DOHH2 (cell line): ENCODE data around the gene SLC6A19.

Experiments used
- H3F3A ChIP-seq: fragments of 200-600 bp; sonication (generic), shearing (Covaris generic); 2 replicates; pipeline ENCODE4 v1.6.0; 2016; ENCODE audit warnings: antibody characterized with exemption, mild to moderate bottlenecking; ENCODE audit not compliant: control insufficient read depth, insufficient read depth
- H3K27ac ChIP-seq: fragments of 200-600 bp; sonication (generic); 2 replicates; pipeline ENCODE4 v1.5.1; 2014; ENCODE audit warnings: low read depth, mild to moderate bottlenecking, low read length, moderate library complexity
- H3K27me3 ChIP-seq: fragments of 200-600 bp; sonication (generic); 2 replicates; pipeline ENCODE4 v1.6.1; 2014; ENCODE audit warnings: mild to moderate bottlenecking, low read length, mixed read lengths; ENCODE audit not compliant: control insufficient read depth
- H3K36me3 ChIP-seq: fragments of 200-600 bp; sonication (generic); 2 replicates; pipeline ENCODE4 v1.6.1; 2014; ENCODE audit warnings: mild to moderate bottlenecking, low read length, moderate library complexity, mixed read lengths; ENCODE audit not compliant: control insufficient read depth
- H3K4me1 ChIP-seq: fragments of 200-600 bp; sonication (generic); 2 replicates; pipeline ENCODE4 v1.6.1; 2014; ENCODE audit warnings: mild to moderate bottlenecking, low read length, mixed read lengths; ENCODE audit not compliant: control insufficient read depth
- H3K4me2 ChIP-seq: fragments of 200-600 bp; sonication (generic); 2 replicates; pipeline ENCODE4 v1.6.0; 2014; ENCODE audit warnings: mild to moderate bottlenecking, low read length, moderate library complexity
- H3K4me3 ChIP-seq: fragments of 200-600 bp; sonication (generic); 2 replicates; pipeline ENCODE4 v1.5.1; 2014; ENCODE audit warnings: mild to moderate bottlenecking, low read length, mixed read lengths
- H3K79me2 ChIP-seq: fragments of 200-600 bp; sonication (generic); 2 replicates; pipeline ENCODE4 v1.6.1; 2014; ENCODE audit warnings: mild to moderate bottlenecking, low read length, mixed read lengths; ENCODE audit not compliant: control insufficient read depth
- H3K9me2 ChIP-seq: fragments of 200-600 bp; sonication (generic); replicated peaks from 2 replicates; pipeline ENCODE4 v1.6.1; 2014; ENCODE audit warnings: mild to moderate bottlenecking, low read length, mixed read lengths; ENCODE audit not compliant: control insufficient read depth
- H3K9me3 ChIP-seq: fragments of 200-600 bp; sonication (generic); 2 replicates; pipeline ENCODE4 v1.6.1; 2014; ENCODE audit warnings: antibody characterized with exemption, low read length, mixed read lengths; ENCODE audit not compliant: control insufficient read depth, insufficient read depth
- H4K20me1 ChIP-seq: fragments of 200-600 bp; sonication (generic); 2 replicates; pipeline ENCODE4 v1.6.0; 2014; ENCODE audit warnings: low read depth, mild to moderate bottlenecking, antibody characterized with exemption, low read length, moderate library complexity; ENCODE audit not compliant: control insufficient read depth, insufficient read depth
- EZH2phosphoT487 ChIP-seq: fragments of 200-600 bp; sonication (generic); IDR thresholded peaks from 2 replicates; pipeline ENCODE4 v1.6.1; 2017; ENCODE audit warnings: borderline replicate concordance, mild to moderate bottlenecking, antibody characterized with exemption, low read length, moderate library complexity, mixed read lengths
- TF ChIP-seq, protein P1 (sequence below): fragments of 200-600 bp; sonication (generic); IDR thresholded peaks from one replicate; pipeline ENCODE4 v1.5.1; 2014; ENCODE audit warnings: antibody characterized with exemption, mild to moderate bottlenecking, low read depth, low read length; ENCODE audit not compliant: poor library complexity, severe bottlenecking

Gene SLC6A19

DNA sequence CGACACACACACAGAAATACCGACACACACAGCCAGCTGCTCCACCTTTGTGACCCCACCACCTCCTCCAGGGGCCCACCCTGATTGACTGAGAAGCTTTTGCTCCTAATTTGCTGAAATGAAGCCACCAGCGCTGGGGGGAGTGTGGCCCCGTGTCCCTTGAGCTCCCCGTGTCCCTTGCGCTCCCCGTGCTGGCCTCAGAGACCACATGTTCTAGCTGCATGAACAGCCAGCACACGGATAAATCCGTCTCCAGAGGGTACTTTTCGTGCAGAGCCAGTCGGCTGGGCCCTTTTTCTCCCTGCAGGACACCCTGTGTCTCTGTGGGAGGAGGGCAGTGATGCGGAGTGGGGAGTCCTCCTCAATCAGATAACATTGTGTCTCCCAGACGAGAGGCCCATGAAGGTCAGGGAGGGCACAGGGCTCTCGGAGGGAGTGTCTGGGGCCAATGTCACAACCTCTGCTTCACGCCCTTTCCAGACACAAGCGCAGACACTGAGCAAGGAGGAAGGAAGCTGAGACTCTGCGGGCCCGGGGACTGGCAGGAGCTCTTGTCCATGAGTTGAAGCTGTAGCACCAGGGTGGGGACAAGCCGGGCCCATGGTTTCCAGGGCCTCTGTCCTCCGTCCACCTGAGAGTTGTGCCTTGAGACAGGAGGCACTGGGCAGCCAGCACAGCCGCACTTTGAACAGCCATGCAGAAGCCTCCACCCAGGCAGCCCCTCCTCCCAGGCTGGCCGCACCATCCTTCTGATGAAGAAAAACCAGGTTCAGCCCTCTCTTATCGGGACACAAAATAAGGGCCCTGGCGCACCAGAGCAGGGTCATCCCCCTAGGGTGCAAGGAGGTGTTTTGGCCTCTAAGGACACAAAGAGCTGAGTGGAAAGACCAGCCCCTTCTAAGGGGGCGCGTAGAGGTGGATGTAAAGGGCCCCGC, 36.4 kb upstream of the SLC6A19 start:
- Histone ChIP-seq H4K20me1 (no peaks in the 10 kb centered on the region), H3K9me3 (no peaks in the 10 kb centered on the region), H3K27ac (no peak overlapping the region), H3K79me2 (no peaks in the 10 kb centered on the region), H3K4me1 (peaks cover 12% of the 10 kb centered on the region), H3K4me3 (no peak overlapping the region), H3K4me2 (no peak overlapping the region), H3K27me3 (no peaks in the 10 kb centered on the region), H3F3A (no peaks in the 10 kb centered on the region), H3K36me3 (no peaks in the 10 kb centered on the region), H3K9me2 (no peaks in the 10 kb centered on the region)
- TF ChIP-seq, protein P1, sequence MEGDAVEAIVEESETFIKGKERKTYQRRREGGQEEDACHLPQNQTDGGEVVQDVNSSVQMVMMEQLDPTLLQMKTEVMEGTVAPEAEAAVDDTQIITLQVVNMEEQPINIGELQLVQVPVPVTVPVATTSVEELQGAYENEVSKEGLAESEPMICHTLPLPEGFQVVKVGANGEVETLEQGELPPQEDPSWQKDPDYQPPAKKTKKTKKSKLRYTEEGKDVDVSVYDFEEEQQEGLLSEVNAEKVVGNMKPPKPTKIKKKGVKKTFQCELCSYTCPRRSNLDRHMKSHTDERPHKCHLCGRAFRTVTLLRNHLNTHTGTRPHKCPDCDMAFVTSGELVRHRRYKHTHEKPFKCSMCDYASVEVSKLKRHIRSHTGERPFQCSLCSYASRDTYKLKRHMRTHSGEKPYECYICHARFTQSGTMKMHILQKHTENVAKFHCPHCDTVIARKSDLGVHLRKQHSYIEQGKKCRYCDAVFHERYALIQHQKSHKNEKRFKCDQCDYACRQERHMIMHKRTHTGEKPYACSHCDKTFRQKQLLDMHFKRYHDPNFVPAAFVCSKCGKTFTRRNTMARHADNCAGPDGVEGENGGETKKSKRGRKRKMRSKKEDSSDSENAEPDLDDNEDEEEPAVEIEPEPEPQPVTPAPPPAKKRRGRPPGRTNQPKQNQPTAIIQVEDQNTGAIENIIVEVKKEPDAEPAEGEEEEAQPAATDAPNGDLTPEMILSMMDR, result no peak
- TF ChIP-seq EZH2phosphoT487, result no peak

DNA sequence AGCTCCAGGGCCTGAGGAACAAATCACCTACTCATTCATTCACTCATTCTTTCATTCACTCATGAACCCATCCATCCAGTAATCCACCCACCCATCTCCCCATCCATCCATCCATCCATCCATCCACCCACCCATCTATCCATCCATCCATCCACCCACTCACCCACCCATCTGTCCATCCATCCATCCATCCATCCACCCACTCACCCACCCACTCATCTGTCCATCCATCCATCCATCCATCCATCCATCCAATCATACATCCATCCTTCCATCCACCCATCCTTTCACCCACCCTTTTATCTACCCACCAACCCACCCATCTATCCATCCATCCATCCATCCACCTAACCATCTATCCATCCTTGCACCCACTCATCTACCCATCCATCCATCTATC, 35.5 kb upstream of the SLC6A19 start:
- peaks cover 12% of the 10 kb centered on the region for H3K4me1 ChIP-seq
- no peaks in the 10 kb centered on the region for H3K9me3 ChIP-seq
- H3K27me3 ChIP-seq, result no peaks in the 10 kb centered on the region
- no peaks in the 10 kb centered on the region for H3K9me2 ChIP-seq
- no peak overlapping the region for H3K27ac ChIP-seq
- H3K4me2 ChIP-seq, result no peak overlapping the region
- no peaks in the 10 kb centered on the region for H3F3A ChIP-seq
- no peaks in the 10 kb centered on the region for H3K79me2 ChIP-seq
- H3K4me3 ChIP-seq, result no peak overlapping the region
- H4K20me1 ChIP-seq, result no peaks in the 10 kb centered on the region
- H3K36me3 ChIP-seq, result no peaks in the 10 kb centered on the region
- TF ChIP-seq, protein P1, result no peak
- TF ChIP-seq EZH2phosphoT487, result no peak

DNA sequence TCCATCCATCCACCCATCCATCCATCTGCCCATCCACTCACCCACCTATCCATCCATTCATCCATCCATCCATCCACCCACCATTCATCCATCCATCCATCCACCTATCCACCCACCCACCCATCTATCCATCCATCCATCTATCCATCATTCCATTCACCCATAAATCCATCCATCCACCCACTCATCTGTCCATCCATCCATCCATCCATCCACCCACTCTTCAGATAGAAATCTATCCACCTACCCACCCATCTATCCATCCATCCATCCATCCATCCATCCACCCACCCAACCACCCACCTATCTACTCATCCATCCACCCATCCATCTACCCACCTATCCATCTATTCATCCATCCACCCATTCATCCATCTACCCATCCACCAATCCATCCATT, 35.0 kb upstream of the SLC6A19 start:
- TF ChIP-seq, protein P1, result no peak
- TF ChIP-seq EZH2phosphoT487, result no peak
- Histone ChIP-seq H3K27me3 (no peaks in the 10 kb centered on the region), H3K9me3 (no peaks in the 10 kb centered on the region)

More for the DNA sequence above, 35.0 kb upstream of the SLC6A19 start:
- H3K4me3 ChIP-seq, result no peak overlapping the region
- no peaks in the 10 kb centered on the region for H3K9me2 ChIP-seq
- H3F3A ChIP-seq, result no peaks in the 10 kb centered on the region
- H3K4me2 ChIP-seq, result no peak overlapping the region
- no peaks in the 10 kb centered on the region for H3K79me2 ChIP-seq
- H3K36me3 ChIP-seq, result no peaks in the 10 kb centered on the region
- no peaks in the 10 kb centered on the region for H4K20me1 ChIP-seq
- no peak overlapping the region for H3K27ac ChIP-seq
- H3K4me1 ChIP-seq, result peaks cover 12% of the 10 kb centered on the region
